GM21737 (cell line): ENCODE data around the gene CMC2.
A peak's percentile ranks its signal among the peaks of the same experiment; 100 is the strongest.

Experiments
- ATAC-seq: cut with Tn5 transposase; IDR thresholded peaks from one replicate; pipeline ENCODE4 v1.9.1; 2021; ENCODE audit warnings: mild to moderate bottlenecking, moderate library complexity; ENCODE audit not compliant: unreplicated experiment

CMC2 gene

DNA sequence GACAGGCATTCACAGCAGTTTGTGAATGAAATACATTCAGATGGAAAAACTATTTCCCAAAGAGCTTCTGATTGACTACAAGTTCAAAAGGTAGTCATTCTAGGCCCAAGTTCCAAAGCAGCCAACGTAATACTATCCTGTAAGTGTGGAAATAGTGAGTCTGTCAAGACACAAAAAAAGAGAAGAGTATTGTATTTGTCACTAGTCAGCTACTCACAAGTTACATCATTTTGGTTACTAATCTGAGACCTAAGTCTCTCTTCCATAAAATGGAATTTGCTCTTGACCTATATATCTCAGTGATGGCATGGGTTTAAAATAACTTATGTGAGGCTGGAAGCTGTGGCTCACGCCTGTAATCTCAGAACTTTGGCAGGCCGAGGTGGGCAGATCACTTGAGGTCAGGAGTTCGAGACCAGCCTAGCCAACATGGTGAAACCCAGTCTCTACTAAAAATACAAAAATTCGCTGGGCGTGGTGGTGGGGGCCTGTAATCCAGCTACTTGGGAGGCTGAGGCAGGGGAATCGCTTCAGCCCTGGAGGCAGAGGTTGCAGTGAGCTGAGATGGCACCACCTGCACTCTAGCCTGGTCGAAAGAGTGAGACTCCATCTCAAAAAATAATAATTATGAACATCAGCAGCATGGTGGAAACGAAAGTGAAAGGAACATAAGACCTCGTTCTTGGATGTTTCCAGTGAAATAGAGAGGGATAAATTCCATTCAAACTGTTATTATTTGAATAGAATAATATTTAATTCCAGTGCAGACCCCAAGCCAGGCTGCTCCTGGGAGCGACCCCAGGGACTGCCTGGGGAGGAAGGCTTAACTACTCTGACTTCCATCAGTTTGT lies 2.9 kb downstream of the CMC2 start:
- ATAC-seq, result no peak

DNA sequence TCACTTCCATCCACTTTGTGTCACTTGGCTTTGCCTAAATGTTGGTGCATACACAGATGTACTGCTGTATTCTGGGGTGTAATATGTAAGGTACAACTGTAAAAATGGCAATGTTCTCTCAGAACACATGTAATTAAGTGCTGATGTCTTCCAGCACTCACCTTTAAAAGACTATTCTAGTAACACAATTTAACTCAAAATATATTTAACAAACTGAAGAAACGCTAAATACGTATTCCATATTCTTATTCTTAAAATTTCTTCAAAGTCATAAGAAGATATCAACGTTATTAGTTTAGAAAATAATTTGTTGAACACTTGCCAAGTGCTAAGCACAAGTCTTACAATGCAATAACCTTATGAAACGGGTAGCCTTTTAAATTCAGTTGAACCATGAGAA lies 3.6 kb downstream of the CMC2 start:
- ATAC-seq, result no peak

DNA sequence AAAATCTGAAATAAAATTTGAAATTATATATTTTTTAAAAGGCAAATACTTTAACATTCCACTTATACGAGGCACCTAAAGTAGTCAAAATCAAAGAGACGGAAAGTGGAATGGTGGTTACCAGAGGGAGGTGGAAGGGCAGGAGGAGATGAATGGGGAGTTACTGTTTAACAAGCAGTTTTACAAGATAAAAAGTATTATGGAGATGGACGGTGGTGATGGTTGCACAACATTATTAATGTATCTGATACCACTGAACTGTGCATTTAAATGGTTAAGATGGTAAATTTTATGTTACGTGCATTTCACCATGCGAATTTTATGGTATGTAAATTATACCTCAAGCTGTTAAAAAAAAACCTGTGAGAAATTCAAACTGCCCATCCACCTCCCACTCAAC lies 5.4 kb downstream of the CMC2 start:
- ATAC-seq, result no peak

DNA sequence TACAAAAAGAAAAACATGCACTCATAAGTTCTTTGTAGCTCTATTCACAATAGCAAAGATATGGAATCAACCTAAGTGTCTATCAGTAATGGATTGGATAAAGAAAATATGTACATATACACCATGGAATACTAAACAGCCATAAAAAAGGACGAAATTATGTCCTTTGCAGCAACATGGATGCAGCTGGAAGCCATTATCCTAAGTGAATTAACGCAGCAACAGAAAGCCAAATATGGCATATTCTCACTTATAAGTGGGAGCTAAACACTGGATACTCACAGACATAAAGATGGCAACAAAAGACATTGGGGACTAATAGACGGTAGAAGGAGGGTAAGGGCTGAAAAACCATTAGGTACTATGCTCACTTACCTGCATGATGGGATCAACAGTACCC lies 5.8 kb downstream of the CMC2 start:
- no peak for ATAC-seq

DNA sequence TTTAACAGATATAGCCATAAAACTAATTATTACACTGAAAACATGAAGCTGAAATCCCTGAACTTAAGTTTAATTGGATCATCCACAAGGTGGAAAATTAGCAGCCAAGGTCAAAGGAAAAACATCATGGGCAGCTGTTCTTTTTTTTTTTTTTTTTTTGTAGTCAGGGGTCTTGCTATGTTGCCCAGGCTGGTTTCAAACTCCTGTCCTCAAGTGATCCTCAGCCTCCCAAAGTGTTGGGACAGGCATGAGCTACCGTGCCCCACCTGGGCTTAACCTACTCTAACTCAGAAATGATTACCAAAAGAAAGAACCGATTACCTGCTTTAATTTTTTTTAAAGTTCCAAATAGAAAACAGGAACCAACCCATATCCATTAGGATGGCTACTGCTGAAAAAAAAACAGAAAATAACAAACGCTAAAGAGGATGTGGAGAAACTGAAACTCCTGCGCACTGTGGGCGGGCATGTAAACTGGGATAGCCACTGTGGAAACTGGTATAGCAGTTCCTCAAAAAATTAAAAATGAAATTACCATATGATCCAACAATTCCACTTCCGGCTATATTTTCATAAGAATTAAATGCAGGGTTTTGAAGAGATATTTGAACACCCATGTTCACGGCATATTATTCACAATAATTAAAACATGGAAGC lies 8.6 kb downstream of the CMC2 start:
- ATAC-seq, result no peak

DNA sequence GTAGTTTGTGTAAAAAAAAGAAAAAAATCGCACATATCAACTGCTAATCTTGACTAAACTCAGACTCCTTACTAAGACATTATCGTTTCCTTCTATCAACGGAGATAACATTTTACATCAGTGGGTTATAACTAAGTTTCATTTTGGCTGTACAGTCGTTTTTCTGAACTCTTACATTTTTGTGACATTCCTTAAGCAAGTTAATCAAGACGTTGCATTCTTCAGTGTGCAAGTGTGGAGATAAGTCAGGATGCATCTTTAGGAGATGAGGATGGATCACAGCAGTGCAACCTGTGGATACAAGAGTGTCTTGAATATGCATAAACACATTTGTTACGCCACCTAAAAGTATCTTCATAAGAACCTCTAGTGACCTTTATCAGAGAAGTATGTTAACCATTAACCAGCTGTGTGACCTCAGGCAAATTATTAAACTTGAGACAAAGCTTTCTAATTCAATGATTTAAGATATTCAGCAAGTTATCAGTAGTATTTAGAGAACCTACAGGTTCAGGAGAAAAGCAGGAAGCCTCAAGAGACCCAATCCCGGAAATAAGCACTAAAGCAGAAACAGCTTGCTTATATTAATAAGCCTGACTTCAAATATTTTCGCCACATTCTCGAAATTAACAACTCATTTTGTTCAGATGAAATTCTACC lies 9.4 kb downstream of the CMC2 start:
- peak; percentile 67 for ATAC-seq

DNA sequence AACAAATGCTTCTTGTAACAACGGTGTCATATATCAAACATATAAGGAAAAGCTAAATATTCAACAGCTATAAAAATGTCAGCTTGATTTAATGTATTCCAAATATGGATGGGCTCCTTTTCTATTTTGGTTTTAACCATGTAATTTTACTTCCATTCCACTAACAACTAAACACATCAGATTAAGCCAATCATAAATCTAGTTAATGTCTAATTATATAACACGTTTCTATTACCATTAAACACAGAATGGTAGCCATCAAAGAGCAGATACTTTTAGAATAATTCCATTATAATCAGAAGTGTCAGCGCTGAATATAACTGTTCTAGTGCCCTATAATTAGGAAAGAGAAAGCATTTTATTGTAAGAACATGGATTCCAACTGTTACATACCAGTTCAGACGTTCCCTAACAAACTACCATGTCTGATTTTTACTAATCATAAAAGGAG lies 10.0 kb downstream of the CMC2 start:
- no peak for ATAC-seq

DNA sequence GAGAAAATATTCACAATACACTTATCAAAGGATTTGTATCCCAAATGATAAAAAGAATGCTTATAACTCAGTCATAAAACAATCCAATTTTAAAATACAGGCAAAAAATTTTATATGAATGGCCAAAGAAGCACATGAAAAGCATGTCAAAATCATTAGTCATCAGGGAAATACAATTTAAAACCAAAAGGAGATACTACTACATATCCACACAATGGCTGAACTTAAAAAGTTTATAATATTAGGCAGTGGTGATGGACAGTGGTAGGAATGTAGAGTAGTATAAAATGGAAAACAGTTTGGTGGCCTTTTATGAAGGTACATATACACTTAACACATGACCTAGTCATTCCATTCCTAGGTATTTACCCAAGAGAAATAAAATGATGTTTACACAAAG lies 12.2 kb downstream of the CMC2 start:
- no peak for ATAC-seq

DNA sequence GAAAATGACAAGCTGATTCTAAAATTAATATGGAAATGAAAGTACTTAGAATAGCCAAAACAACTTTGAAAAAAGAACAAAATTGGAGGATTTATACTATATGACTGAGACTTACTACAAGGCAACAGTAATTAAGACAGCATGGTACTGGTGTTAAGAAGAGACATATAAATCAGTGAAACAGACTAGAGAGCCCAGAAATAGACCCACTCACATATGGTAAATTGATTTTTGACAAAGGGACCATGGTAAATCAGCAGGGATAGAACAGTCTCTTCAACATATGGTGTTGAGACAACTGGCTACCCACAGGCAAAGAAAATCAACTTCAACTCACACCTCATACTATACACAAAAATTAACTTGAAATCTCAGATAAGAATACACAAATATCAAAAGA lies 12.9 kb downstream of the CMC2 start:
- ATAC-seq, result no peak

DNA sequence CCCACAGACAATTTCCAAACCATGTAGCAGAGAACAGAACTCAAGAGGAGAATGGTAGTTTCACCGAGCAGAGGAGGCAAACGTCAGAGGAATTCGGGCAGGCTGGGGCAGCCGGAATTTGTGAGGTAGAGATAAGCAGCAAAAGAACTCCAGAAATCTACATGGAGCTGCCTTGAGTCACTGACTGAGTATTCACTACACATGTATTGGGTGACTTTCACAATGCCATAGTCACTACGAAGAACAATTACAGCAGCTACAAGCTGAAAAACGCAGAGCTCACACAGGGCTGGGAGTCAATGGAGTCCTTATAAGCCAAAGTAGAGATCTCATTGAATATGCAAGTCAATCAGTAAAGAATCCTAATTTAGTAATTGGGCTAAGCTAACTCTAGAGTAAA lies 13.4 kb downstream of the CMC2 start:
- no peak for ATAC-seq

DNA sequence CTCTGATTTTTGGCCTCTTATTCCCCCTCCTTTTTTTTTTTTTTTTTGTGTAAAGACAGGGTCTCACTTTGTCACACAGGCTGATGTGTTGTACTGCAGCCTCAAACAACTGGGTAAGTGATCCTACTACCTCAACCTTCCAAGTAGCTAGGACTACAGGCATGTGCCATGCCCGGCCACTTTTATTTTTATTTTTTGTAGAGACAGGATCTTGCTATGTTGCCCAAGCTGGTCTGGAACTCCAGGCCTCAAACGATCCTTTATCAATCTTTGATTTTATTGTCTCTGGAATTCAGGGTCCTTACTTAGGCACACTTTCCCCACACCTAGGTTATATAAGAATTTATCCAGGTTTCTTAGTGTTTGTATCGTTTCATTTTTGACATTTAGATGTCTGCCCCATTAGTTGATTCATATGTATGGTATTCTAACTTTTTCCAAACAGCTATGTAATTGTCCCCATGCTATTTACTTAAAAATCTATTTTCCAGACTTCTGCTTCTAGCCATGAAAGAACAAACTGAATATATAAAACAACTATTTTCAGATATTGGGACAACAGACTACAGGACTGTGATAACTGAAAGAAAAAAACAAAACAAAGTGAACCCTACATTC lies 13.9 kb downstream of the CMC2 start:
- no peak for ATAC-seq

DNA sequence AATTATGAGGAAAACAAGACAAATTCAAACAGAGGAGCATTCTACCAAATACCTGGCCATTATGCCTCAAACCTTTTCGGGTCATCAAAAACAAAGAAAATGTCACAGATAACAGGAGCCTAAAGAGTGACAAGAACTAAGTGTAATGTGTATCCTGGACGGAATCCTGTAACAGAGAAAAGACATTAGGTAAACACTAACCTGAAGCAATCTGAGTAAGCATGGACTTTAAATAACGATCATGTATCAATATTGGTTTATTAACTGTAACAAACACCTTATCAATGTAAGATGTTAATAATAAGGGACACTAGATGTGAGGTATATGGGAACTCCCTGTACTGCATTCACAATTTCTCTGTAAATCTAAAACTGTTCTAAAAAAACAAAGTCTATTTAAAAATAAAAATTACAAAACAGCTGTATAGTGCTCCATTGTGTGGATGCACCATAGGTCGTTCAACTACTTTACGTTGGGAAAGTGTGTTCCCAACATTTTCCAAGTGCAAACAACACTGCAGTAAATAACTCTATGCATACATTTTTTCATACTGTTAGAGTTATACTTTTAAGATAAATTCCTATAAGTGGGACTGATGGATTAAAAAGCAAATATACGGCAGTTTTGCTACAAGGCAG lies 14.8 kb downstream of the CMC2 start:
- no peak for ATAC-seq

DNA sequence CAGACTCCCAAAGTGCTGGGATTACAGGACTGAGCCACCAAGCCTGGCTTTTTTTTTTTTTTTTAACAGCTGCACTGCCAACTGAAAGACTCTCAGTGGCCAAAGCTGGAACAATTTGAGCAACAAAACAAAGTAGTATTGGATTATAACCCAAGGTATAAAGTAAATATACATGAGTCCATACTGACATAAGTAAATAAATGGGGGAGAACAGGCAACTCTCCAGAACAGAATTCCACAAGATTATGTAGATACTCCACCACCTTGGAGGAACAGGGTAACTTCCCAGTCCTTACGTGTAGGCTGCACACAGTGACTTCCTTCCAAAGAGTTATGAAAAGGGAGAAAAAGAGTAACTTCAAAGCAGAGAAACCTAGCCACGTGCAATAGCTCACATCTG lies 15.7 kb downstream of the CMC2 start:
- ATAC-seq, result no peak

DNA sequence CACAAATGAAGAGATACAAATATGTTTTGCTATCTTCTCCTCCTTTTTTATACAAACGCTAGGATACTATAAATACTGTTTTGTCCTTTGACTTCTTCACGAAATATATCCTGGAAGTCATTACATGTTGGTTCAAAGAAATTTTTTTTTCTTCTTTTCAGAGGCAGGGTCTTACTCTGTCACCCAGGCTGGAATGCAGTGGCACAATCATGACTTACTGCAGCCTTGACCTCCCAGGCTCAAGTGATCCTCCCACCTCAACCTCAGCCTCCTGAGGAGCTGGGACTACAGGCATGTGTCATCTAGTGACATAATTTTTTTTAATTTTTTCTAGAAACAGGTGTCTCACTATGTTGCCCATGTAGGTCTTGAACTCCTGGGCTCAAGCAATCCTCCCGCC lies 16.1 kb downstream of the CMC2 start:
- no peak for ATAC-seq

DNA sequence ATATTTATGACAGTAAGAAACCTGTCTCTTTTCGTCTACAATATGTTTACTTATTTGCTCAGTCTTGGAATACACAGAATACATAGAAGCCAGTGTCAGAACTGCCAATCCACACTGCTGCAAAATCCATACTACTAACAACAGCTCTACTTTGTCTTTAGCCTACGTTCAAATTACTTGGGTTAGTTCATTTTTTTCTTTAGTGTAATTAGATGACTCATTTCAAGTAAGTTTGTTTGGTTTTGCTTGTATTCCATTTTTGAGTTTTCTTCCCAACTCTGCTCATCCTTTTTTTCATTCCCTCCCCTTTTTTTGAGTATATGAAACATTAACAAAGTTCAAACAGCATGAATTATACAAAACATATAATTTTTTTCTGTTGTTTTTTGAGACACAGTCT lies 16.9 kb downstream of the CMC2 start:
- ATAC-seq, result no peak

DNA sequence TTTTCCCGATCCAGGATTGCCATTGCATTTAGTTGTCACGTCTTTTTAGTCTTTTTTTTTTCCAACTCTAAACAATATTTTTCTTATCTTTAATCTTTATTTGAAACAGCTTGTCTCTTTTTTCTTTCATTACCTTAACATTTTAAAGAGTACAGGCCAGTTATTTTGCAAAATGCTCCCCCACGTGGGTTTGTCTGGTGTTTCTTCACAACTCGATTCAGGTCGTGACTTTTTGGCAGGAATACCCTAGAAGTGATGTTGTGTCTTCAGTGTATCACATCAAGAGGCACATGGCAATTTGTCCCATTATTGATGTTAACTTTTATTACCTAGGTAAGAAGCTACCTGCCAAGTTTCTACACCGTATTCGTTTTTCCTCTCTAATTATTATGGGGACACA lies 17.9 kb downstream of the CMC2 start:
- no peak for ATAC-seq

DNA sequence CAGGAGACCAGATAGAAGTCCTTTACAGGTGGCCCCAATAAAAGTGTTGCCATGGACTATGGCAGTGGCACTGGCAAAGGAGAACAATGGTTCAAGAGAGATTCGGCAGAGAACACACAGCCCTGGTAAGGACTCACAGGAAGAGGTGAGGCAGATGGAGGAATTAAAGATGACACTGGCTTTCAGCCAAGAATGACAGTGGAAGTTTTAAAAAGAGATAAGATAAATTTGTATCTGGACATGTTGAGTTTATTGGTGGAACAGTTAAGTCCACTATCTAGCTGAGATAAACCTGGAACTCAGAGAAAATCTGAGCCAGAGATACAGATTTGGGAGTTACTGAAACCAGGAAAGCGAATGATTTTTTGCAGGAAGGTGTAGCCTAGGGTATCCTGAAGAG lies 20.1 kb downstream of the CMC2 start:
- no peak for ATAC-seq

DNA sequence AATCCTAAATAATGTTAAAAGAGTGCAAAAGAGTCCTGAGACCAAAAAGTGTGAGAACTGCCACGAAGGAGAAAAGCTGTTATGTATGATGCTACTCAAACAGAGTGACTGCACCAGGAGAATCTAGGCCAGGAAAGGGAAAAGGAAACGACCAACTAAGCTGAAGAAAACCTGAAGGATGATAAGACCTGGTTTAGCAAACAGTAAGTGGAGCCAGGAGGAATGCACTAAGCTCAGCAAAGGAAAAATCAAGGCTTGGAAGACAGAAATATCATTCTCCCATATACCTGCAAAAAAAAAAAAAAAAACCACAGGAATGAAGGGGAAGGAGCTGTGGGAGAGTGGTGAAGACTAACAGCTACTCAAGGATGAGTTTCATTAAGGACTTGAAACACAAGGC lies 21.1 kb downstream of the CMC2 start:
- no peak for ATAC-seq

DNA sequence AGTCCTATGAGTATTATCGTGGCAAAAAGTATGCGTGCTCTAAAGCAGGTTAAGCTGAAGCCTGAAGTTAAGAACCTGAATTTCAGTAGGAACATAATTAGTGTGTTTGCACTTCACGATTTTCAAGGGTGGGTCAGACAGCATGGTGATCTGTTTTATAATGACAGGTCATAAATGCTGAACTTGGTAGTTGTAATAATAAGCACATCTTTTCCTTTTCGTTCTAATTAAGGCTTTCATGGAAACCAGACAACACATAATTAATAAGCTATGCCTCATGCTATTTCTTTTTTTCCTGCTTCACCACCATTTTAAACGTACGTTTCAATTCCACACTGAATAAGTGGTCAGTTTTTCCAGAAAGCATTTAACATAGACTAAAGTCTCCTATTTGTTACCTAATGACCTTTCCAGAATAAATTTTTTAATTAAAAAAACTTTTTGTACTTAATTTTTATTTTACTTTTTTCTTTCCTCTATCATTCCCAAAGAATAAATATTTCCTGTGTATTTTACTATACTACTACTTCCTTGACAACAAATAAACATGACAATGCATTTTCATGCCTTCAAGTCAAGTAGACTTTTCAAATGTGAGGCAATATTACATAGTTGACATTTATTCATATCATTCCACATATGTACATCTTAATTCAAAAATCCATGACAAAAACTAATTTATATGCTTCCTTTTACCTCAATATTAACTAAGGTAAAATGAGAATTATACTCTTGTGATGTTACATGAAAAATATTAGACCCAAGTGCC lies 22.4 kb downstream of the CMC2 start:
- ATAC-seq, result no peak

DNA sequence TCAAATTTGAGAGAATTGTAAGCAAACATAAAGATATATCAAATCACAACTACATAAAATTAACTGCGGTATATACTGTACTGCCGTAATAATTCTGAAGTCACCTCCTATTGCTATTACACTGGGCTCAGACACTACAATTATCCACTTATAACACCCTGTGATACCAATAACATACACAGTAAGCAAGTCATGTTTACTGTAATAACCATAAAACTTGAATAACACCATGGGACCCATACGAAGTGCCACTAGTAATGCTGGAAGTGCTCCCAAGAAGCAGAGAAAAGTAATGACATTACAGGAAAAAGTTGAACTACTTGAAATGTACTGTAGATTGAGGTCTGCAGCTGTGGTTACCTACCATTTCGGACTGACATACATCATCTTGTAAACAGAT lies 24.0 kb downstream of the CMC2 start:
- ATAC-seq, result no peak
